Stimulated activated CD4-positive, alpha-beta T cell treated with anti-CD3 and anti-CD28 coated beads, Interleukin-4, amount 100 ng/mL, for 4 hours (primary cell): ENCODE results near the gene SPSB4.

ENCODE experiments used
- DNase-seq, 2 experiments: peaks; one replicate each; pipeline ENCODE4 v3.0.0-alpha.2; 2020

SPSB4 gene

DNA sequence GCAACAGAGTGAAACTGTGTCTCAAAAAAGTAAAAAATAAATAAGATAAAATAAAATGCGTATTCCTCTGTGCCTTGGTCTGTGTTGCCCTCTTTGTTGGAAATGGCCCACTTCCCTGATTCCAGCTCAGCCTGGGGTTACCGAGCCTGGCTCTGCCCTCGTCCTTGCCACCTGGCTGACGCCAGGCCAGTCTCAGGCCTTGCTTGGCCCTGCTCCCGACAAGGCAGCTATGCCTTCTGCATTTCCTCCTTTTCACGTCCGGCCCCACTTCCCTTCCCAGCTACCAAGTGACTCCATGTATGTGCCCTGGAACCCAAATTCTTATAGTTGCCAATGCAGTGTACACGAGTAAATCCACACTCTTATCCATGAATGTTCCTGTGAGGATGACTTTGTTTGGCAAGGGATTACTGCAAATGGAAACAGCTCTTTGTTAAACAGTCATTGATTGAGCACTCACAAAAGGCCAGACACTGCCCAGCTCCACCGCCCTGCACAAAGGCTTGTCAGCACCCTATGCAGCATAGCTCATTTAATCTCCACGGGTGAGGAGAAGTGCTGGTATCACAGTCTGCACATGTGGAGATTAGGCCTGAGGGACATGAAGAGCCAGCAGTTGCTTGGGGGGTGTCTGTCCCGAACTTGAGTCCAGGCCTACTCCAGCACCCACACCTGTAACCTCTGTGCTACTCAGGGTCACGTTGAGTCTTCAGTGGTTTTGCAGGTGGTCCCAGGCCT is 25.1 kb downstream of the SPSB4 start:
- DNase-seq = no peak

DNA sequence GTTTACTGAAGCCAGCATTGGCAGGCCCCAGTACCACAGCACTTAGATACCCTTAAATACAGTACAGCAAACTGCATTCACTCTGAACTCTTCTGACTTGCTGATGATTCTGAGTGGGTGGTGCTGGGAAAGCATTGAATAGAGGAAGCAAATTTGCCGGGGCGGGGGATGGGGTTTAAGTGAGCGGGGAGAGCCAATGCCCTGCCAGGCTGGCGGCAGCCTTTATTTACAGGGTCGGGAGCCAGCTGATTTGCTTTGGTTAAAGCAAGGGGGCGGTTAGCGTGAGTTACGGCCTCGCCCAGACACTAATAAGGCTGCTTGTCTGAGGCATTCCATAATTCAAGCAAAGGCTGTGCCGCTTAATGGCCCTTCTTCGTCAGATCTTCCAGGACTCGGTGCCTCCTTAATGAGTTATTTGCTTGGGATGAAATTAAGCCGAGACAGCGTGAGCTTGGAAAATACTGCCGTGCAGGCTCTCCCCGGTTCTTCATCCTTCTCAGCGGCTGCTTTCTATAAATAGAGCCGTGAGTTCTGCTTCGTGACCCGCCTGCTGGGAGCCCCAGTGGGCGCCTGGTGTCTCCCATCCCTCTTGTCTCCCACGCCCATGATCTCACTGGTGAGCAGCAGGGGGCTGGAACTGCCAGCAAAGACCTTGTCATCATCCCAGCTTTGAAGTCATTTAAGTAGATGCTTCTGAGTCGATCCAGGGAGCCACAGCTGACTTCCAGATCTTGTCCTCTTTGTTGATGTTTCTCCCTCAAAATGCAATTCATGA is 25.8 kb downstream of the SPSB4 start:
- DNase-seq = no peak

DNA sequence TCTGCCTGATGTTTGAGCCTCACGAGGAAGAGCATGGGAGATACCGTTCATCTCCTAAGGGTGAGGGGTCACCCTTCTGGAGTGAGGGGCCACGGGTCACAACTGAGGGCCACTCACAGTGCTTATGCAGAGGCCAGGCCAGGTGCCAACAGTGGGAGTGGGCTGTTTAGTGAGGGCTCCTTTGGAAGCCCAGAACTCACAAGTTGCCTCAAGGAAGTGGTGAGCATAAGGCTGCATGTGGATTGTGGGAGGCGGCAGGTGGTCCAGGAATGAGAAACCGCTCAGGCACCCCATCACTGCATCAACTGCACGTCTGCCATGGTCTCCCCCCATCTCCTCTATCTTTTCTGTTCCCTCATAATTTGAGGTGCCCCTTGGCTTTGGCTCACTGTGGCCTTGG is 26.5 kb downstream of the SPSB4 start:
- DNase-seq = no peak

DNA sequence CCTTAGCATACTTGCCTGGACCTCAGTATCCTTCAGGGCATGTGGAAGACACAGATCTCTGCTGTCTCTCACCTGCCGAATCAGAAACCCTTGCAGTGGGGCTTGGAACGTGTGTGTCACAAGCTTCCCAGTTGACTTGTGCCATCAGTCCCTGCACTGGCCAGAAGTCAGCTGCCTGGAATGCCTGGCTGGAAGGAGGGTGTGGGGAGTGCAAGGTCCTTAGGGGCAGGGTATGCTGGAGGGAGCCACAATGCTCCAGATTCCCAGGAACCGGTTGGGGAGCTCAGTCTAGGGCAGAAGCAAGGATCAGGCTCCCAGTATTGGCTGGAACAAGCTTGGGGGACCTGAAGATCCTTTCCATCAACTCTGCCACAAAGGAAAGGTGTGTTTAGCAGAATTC is 27.1 kb downstream of the SPSB4 start:
- no peak for DNase-seq

DNA sequence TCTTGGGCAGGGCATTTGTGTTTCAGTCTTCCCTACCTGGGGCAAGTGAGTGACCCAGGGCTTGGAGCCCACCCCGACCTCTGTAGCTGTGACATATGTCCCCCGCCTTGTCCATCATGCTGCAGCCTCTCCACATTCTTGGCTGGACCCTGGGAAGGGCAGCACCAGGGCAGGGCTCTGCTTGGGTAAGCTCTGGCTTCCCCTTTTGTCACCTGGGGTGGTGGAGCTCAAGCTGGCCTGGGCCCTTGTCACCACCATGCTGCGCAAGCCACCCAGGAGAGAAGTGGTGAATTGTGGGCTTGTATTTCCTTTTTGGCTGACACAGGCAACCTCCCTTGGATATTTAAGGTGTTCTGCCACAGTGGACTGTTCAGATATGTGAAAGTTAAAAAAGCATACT is 29.3 kb downstream of the SPSB4 start:
- DNase-seq = no peak

DNA sequence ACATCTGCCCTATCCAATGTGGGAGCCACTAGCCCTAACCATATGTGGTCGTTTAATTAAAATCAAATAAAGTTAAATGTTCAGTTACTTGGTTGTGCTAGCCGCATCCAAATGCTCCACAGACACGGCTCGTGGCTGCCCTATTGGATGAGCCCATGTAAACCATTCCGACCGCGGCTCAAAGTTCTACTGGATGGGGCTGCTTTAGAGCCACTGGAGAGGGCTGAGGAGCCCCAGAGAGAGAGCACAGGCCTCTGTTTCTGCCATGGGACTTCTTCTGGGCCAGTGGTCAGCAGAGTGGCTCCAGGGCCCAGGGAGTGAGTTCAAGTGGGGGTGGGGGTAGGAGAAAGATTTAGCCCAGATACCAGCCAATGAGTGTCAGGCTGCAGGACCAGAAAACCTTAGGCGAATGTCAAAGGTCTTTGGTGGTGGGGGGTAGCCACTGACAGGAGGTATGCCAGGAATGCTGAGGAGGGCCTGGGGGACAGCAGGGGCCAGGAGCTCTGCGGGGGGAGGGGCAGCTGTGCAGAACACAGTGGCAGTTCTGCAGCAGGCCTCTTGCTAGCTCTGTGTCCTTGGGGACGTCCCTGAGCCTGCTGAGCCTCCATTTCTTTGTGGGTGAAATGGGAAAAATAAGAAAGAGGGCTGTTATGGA is 30.1 kb downstream of the SPSB4 start:
- no peak for DNase-seq

DNA sequence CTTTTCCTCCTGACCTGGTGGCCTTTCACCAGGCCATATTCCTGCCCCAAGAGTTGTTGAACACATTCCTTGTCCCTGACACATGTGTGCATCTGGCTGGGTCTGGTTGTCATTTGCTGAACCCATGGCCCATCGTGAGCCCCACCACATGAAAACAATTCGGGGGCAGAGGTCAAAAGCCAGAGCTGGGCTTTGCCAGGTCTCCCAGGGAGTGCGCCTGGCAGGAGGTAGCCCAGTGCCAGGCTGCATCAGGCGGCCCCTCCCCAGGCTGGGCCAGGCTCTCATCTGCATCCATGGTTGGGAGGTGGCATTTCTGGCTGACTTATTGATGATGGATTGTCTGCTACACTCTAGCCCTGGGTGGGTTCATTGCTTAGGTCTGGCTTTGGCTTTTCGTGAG is 30.9 kb downstream of the SPSB4 start:
- no peak for DNase-seq

DNA sequence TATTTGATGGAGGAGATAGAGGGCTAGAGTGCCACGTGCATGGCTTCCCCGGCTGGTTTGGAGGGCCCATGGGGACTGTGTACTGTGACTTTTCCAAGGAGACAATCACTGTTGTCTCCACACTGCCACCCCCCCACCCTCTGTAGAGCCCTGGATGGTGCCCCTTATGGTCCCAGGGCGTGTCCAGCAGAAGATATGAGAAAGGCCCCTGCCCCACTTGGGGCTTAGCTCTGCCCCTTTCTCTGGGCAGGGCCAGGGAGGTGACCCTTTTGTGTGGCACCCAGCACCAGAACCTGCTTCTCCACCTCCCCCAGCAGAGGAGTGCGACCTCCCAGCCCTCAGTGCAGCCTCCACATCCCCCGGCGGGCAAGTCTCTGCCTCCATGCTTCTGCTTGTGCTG is 32.1 kb downstream of the SPSB4 start:
- no peak for DNase-seq

DNA sequence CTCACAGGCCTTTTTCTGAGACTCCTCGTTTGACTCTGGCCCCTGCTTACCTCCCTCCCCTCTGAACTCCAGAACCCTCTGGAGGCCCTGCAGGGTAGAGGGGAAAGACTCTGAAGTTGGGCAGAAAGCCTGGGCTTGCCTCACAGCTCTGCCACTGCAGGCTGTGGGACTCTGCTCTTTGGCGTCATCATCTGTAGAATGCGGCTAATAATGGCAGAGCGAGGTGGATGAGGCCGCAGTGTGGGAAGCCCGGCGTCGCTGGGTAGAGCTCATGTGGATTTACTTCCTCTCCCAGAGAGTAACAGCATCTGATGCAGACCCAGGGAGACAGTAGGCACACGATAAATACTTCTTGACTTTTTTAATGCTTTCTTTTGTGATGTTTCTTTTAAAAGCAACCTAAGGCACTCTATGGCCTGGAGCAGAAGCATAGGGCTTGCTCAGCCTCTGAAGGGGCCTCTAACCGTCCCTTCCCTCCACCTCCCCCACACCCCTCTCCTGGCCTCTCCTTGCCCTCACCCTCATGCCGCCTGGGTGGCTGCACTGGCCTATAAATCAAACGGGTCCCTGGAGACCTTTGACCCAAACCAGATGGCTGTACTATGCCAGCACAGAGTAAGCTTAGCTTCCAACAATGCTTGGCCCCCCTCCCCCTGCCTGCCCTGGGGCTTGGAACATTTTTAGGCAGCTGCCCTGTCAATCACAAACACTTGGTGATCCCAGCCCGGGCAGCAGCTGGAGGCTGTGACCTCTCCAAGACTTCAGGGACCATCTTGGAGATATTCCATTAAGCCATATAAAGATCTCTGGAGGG is 32.9 kb downstream of the SPSB4 start:
- no peak for DNase-seq

DNA sequence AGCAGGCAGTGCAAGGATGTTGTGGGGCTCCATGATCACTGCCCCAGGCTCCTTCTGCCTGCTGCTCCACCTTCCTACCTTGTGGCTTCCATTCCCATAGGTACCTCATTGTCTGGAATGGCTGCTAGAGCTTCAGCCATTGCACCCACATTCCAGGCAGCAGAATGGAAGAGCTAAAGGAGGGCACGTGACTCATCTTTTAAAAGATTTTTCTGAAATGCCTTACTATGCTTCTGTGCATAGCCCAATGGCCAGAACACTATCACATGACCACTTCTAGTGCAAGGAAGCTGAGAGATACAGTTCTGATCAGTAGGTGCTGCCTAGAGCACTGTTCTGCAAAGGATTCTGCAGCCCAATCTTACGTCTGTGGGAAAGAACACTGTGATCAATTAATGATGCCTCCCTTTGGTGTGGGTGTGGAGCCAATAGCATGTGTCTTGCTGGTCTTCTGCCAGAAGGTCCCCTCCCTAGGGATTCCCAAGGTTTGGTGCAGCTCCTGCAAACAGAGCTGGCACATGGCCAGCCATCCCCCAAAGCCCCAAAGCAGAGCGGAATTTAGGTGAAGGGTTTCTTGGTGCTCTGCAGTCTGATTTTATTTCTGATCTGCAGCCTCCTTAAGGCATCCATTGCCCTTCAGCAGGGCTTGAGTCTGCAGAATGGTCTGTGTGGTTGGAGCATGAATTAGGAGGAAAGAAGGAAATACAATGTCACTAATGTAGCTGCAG is 34.4 kb downstream of the SPSB4 start:
- DNase-seq = no peak

DNA sequence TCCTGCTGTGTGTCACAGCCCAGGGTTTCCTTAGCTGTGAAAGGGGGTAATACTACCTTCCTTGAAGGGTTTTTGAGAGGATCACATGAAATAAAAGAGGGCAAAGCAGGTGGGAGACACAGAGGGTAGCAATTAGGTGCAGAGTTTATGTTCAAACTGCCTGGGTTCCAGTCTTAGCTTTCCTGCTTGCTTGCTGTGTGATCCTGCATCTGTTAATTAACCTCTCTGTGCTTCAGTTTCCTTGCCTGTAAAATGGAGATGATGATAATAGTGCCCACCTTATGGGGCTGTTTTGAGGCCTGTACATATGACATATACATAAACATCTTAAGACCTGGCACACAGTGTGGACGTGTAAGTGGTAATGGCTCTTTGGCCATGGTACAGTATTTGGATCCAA is 35.0 kb downstream of the SPSB4 start:
- DNase-seq = no peak

DNA sequence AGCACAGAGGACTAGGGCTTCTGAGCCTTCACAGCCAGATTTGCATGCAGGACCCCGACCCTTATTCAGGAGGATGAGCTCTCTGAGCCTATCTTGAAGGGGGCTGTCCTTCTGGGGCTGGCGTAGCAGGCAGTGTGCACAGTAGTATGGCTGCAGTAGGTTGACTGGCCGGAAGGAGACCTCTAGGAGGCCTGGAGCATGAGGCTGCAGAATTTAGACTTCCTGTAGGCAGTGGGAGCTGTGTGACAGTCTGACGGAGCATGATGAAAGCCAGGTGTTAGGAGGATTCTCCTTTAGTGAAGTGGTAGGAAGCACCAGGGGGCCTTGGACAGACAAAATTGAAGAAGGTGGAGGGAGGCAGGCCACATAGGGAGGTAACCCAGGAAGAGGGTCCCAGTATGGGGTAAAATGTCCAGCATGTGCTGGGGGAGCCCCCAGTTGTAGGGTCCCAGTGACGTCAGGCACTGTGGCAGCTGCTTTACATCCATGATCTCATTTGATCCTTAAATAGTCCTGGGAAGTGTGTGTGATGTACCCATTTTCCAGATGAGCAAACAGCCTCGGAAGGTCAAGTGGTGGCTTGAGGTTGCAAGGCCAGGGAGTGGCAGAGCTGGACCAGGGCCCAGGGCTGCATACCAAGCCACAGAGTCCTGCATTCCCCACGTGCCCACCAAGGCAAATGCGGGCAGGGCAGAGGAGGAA is 36.1 kb downstream of the SPSB4 start:
- no peak for DNase-seq

DNA sequence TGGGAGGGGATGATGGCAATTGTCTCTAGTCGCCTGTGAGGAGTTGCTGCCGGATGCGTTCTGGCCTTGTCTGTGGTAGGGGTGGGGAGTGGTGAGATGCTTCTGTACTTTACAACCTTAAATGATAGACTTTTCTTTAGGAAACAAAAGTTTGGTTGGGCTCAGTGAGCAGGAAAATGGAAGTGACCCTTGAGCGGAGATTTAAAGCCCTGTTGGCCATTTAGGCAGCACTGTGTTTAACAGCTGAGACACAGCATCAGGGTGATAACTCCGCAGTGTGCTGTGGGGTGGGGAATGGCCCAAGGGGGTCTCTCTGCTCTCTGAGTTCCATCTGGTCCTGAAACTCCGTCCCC is 36.6 kb downstream of the SPSB4 start:
- no peak for DNase-seq

DNA sequence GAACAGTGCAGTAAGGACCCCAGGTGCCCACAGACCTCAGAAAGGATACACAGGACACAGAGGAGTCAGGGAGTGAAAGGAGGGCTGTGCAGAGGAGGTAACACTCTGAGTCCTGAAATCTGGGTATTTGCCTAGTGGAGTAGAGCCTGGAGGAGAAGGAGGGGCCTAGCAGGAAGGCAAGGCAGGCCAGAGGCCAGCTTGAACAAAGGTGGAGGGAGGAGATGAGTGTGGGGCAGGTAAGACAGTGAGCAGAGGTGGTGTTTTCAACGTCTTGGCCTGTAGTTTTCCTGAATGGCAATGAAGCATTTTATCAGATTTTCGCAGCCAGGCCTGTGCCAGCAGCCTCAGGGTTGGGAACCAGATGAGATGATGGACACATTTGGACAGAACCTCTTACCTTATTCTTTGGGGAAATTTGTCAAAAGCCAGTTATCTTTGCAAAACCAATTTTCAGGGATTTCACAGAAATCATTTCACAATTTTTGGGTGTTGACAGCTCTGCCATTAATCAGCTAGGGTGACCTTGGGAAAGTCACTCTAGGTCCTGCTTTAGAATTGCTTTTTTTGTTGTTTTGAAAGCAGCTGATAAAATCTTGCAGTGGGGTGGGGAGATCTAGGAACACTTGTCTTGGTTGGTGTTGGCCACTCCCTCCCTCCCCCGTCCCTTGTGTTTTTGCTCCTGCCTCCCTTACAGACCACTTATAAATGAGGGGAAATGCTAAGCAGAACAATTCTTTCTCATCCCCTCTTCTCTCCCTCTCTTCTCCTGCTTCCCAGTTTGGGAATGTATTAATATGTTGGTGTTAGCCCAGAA is 38.4 kb downstream of the SPSB4 start:
- DNase-seq = no peak

DNA sequence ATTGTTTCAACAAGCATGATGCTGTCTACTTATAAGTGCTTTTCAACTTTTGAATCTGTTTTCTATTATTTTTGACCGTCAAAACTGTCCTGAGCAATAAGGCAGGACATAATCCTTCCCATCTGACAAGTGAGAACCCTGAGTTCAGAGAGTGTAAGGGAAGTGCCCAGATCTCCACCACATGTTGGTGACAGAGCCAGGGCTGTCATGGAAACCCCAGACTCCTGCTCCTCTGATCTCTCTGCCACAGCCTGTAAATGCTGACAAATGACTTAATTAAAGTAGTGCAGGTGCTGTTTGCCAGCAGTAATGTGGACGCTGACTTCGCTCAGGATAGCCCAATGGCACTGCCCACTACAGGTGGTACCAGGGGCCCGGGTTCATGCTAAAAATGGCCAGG is 40.3 kb downstream of the SPSB4 start:
- no peak for DNase-seq

DNA sequence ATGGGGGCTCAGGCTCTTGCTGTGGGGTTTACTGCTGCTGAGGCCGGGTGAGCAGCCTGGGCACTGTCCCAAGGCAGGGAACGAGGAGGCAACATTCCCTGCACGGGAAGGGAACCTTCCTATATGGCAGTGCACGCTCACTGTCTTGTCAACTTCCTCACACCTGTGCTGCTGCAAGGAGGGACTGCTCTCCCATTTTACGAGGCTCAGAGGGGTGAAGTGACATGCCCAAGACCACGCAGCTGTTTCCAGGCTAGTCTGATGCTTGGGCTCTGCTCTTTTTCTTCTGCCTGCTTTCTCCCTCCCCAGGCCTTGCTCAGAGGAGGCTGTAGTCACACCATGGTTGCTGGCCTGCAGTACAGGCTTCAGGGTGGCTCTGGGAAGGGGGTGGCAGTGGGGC is 41.5 kb downstream of the SPSB4 start:
- no peak for DNase-seq

DNA sequence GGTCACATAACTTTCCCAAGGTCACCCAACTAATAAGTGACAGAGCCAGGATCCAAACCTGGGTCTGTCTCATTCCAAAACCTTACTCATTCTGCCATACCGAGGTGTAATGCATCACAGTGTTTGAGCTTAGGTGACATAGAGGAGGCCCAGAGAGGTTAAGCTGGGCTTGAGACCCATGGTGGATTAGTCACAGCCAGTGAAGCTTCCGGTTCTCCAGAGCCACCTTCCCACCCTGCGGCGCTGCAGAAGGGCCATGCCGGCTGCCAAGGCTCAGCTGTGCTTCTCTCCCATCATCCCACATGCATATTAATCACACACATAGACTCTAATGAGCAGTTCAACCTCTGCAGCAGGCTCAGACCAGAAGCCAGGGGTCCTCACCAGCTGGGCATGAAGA is 42.2 kb downstream of the SPSB4 start:
- no peak for DNase-seq

DNA sequence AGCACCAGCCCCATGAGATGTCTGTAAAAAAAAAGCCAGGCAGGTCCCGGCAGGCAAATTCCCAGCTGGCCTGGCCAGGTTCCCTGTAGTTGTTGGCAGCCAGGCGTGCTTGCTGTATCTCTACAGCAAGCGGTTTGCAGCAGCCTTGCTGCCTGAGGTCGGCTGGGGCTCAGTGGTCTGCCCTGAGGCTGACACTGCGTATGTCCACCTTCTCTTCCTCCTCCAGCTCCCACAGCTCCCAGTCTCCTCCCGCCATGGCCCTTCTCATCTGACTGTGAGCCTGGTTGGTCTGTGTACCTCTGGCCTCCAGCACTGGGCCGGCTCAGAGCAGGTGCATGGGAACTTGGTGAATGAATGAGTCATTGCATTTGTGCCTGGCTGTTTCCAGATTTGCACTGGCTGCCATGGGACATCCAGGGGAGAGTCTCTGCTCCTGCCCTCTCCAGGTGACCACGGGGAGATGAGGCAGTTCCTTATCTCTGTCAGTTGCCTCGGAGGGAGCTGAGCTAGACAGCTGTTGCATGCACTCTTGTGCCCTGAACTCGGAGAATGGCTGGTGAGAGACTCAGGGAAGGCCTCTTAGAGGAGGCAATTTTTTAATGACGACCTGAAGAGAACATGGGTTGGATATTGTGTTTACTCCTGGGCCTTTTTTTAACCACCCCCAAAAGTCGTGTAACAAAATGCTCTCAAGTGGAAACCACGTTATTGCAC is 43.0 kb downstream of the SPSB4 start:
- no peak for DNase-seq

DNA sequence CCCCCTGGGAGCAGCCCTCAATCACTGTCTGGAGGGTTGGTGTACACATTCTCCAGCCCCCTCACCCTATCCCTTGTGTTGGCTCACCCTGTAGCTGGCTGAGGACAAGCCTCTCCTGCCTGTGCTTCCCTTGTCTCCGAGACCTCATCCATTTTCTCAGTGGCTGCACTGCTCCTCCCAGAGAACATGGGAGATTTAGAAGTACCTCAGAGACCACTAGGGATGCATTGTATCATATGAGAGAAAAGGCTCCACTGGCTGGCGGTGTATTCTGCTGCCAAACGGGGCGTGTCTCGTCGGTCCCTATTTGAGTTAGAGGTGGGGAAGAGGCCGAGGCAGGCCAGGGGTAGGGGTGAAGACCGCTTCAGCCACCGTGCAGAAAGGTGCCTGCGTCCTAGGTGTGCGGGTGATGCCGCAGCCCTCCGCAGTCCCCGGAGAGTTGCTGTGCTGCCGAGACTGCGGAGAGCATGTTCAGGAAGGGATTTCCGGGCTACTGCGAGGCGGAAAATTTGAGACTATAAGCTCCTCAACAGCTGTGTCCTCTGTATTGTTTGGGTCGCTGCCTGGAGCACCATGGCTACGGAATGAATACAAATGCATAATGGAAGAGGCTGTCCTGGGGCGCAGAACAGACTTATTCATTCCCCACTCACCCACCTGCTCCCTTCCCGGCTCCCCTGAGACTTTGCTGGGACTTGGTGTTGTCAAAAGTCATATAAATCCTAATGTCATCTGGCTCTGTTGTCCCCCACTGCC is 43.8 kb downstream of the SPSB4 start:
- DNase-seq = no peak

DNA sequence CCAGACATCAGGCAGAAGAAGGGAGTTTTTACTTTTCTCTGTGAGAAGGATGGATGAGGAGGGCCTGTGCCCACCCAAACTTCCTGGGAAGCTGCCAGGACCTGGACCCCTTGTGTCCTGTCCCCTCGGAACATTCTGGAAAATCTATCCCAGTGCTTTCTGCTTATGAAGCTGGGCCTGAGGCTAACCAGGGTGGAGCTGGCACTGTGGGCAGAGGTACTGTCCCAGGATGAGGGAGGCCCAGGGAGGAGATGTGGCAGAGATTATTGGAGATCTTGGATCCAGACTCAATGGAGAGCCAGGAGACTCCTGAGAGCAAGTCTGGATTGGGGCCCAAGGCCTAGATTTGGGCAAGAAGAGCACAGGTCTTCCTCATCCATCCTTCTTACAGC is 44.4 kb downstream of the SPSB4 start:
- no peak for DNase-seq
